ENCODE results near the gene NSDHL. TPM values are rescaled to one million over a fixed set of nuclear protein-coding genes. Genes with fewer than 3 reads are reported as not detected.

NSDHL gene
- total and polyA plus RNA-seq, 2 of the 13 experiments (the other 11 are each of a cell fraction or from before 2014, with no cell fraction given), result 26.2 to 49.3 TPM

DNA sequence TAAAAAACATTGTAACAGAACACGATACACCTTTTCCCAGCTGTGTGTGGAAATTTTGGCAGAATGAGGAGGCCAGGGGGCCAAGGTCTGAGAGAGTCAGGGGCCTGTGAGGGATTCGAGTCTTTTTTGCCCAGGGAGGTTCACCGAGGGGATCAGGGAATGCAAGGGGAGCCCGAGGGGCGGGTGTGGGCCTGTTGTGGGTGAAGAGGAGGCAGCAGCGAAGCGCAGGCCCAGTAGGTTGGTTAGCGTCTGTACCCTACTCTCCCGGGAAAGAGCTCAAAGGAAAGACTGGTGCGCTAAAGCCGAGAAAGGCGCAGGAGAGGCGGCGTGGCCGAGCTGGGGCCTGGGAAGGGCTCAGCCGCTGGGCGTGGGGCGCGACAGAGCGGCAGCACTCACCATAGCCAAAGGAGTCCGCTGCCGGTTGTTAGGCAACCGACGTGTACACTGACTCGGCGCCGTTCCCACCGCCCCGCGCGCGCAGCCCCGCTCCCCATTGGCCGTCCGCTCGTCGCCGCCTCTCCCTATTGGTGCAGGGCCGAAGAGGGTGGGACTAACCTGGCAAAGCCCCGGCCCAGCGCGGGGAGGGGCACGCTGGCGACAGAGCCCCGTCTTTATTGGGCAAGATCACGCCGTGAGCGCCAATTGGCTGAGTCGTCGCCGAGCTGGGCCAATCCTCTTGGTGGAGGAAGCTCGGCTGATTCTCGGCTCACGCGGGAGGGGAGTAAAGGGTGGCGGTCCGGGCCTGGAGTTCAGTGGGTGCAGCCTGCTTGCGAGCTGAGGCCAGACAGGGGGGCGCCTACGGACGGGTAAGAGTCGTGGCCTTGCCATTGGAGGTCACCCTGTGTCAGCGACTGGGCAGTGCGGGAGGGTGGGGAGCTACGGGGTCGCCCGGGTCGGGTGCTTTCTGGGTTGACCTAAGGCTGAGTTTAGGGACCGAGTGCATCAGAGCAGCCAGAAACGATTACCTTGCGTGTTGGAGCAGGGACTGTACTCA lies at the start of gene NSDHL, which contains the start of gene CETN2 (continued):
- TF ChIP-seq, protein P1, sequence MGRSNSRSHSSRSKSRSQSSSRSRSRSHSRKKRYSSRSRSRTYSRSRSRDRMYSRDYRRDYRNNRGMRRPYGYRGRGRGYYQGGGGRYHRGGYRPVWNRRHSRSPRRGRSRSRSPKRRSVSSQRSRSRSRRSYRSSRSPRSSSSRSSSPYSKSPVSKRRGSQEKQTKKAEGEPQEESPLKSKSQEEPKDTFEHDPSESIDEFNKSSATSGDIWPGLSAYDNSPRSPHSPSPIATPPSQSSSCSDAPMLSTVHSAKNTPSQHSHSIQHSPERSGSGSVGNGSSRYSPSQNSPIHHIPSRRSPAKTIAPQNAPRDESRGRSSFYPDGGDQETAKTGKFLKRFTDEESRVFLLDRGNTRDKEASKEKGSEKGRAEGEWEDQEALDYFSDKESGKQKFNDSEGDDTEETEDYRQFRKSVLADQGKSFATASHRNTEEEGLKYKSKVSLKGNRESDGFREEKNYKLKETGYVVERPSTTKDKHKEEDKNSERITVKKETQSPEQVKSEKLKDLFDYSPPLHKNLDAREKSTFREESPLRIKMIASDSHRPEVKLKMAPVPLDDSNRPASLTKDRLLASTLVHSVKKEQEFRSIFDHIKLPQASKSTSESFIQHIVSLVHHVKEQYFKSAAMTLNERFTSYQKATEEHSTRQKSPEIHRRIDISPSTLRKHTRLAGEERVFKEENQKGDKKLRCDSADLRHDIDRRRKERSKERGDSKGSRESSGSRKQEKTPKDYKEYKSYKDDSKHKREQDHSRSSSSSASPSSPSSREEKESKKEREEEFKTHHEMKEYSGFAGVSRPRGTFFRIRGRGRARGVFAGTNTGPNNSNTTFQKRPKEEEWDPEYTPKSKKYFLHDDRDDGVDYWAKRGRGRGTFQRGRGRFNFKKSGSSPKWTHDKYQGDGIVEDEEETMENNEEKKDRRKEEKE (IDR thresholded peaks at IDR 0.05), result no peak
- TF ChIP-seq REL (CRISPR knock-in tag; conservative IDR thresholded peaks at IDR 0.05) (no peak), SRSF9 (IDR thresholded peaks at IDR 0.05; ENCODE audit: borderline replicate concordance, insufficient read depth, low read depth, low read length, poor library complexity, severe bottlenecking) (no peak), SRF (IDR thresholded peaks at IDR 0.05; ENCODE audit: low read depth, low read length) (no peak), ZKSCAN5 (CRISPR knock-in tag; IDR thresholded peaks at IDR 0.05) (no peak), GABPA (IDR thresholded peaks at IDR 0.05; ENCODE audit: low read depth, low read length) (no peak), GABPA (CRISPR knock-in tag; IDR thresholded peaks at IDR 0.05; ENCODE audit: low read depth) (no peak), ZNF784 (CRISPR knock-in tag; IDR thresholded peaks at IDR 0.05; ENCODE audit: borderline replicate concordance) (peak; percentile 37; the same call in 1 of the 2 replicates), CHD2 (IDR thresholded peaks at IDR 0.05; ENCODE audit: low read depth, low read length) (peak; percentile 94), RXRA (CRISPR knock-in tag; IDR thresholded peaks at IDR 0.05) (peak; percentile 54; the same call in 1 of the 2 replicates), NFYB (CRISPR knock-in tag; IDR thresholded peaks at IDR 0.05) (peak; percentile 95), SIX1 (CRISPR knock-in tag; IDR thresholded peaks at IDR 0.05; ENCODE audit: borderline replicate concordance) (no peak), FOXC1 (CRISPR knock-in tag; IDR thresholded peaks at IDR 0.05; ENCODE audit: borderline replicate concordance) (no peak), MAX (IDR thresholded peaks at IDR 0.05) (peak; percentile 55), NFE2 (CRISPR knock-in tag; IDR thresholded peaks at IDR 0.05) (no peak), SALL1 (CRISPR knock-in tag; IDR thresholded peaks at IDR 0.05) (no peak), SYNCRIP (IDR thresholded peaks at IDR 0.05; ENCODE audit: insufficient read depth, low read depth, low read length) (no peak)
- TF ChIP-seq, protein P2, sequence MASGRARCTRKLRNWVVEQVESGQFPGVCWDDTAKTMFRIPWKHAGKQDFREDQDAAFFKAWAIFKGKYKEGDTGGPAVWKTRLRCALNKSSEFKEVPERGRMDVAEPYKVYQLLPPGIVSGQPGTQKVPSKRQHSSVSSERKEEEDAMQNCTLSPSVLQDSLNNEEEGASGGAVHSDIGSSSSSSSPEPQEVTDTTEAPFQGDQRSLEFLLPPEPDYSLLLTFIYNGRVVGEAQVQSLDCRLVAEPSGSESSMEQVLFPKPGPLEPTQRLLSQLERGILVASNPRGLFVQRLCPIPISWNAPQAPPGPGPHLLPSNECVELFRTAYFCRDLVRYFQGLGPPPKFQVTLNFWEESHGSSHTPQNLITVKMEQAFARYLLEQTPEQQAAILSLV (CRISPR knock-in tag; IDR thresholded peaks at IDR 0.05; ENCODE audit: borderline replicate concordance), result 0 out of 2 replicates have a peak, but pooled peaks have one; percentile 61
- TF ChIP-seq, protein P3, sequence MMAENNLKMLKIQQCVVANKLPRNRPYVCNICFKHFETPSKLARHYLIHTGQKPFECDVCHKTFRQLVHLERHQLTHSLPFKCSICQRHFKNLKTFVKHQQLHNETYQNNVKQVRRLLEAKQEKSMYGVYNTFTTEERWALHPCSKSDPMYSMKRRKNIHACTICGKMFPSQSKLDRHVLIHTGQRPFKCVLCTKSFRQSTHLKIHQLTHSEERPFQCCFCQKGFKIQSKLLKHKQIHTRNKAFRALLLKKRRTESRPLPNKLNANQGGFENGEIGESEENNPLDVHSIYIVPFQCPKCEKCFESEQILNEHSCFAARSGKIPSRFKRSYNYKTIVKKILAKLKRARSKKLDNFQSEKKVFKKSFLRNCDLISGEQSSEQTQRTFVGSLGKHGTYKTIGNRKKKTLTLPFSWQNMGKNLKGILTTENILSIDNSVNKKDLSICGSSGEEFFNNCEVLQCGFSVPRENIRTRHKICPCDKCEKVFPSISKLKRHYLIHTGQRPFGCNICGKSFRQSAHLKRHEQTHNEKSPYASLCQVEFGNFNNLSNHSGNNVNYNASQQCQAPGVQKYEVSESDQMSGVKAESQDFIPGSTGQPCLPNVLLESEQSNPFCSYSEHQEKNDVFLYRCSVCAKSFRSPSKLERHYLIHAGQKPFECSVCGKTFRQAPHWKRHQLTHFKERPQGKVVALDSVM (CRISPR knock-in tag; IDR thresholded peaks at IDR 0.05), result no peak
- TF ChIP-seq, protein P4, sequence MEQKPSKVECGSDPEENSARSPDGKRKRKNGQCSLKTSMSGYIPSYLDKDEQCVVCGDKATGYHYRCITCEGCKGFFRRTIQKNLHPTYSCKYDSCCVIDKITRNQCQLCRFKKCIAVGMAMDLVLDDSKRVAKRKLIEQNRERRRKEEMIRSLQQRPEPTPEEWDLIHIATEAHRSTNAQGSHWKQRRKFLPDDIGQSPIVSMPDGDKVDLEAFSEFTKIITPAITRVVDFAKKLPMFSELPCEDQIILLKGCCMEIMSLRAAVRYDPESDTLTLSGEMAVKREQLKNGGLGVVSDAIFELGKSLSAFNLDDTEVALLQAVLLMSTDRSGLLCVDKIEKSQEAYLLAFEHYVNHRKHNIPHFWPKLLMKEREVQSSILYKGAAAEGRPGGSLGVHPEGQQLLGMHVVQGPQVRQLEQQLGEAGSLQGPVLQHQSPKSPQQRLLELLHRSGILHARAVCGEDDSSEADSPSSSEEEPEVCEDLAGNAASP (CRISPR knock-in tag; IDR thresholded peaks at IDR 0.05; ENCODE audit: borderline replicate concordance), result peak; percentile 38; the same call in 1 of the 2 replicates

All from HepG2 (cell line).